ENCODE results near the gene SORT1. TPM values are rescaled to one million over a fixed set of nuclear protein-coding genes. Genes with fewer than 3 reads are reported as not detected.

The SORT1 gene
- total and polyA plus RNA-seq, 12 donors, result 32.8 to 235 (median 119) TPM

GRCh38 chr1:109392037-109392787 lies 5.5 kb downstream of the SORT1 start:
- H3K36me3 ChIP-seq, result no peaks in the 10 kb centered on the region
- H3K9me3 ChIP-seq, result no peaks in the 10 kb centered on the region
- H3K4me1 ChIP-seq, result peaks cover 22 to 97% (median 86%) of the 10 kb centered on the region in 9 donors
- intact Hi-C loops (cut with DNase I), result loop anchor here in 4 of 10 donors (5.0 to 10.0 kb wide), 3 partner anchors 40 to 297 kb away; partner anchors contain the start of gene TMEM167B (in 1 of the 4)
- TF ChIP-seq, protein P1, sequence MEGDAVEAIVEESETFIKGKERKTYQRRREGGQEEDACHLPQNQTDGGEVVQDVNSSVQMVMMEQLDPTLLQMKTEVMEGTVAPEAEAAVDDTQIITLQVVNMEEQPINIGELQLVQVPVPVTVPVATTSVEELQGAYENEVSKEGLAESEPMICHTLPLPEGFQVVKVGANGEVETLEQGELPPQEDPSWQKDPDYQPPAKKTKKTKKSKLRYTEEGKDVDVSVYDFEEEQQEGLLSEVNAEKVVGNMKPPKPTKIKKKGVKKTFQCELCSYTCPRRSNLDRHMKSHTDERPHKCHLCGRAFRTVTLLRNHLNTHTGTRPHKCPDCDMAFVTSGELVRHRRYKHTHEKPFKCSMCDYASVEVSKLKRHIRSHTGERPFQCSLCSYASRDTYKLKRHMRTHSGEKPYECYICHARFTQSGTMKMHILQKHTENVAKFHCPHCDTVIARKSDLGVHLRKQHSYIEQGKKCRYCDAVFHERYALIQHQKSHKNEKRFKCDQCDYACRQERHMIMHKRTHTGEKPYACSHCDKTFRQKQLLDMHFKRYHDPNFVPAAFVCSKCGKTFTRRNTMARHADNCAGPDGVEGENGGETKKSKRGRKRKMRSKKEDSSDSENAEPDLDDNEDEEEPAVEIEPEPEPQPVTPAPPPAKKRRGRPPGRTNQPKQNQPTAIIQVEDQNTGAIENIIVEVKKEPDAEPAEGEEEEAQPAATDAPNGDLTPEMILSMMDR (IDR thresholded peaks at IDR 0.05), result no peak
- peak overlapping the region in 9 of 10 donors; percentile 1 to 42 (median 34) for H3K4me3 ChIP-seq
- peak; percentile 30 to 54 for DNase-seq
- peak overlapping the region; percentile 72 to 96 (median 90) for H3K27ac ChIP-seq
- peak; percentile 44 to 82 (median 65) for ATAC-seq
- peaks cover 0 to 11% (median 0%) of the 10 kb centered on the region in 7 donors for H3K27me3 ChIP-seq
- WGBS, 2 donors, result 32 to 33% methylated on average over 4 of the region's 4 CpGs

GRCh38 chr1:109391626-109392025 lies 6.1 kb downstream of the SORT1 start:
- no peak for ATAC-seq
- TF ChIP-seq, protein P1 (IDR thresholded peaks at IDR 0.05), result no peak
- peaks cover 0 to 8% (median 0%) of the 10 kb centered on the region in 7 donors for H3K27me3 ChIP-seq
- peaks cover 22 to 99% (median 86%) of the 10 kb centered on the region in 9 donors for H3K4me1 ChIP-seq
- no peaks in the 10 kb centered on the region for H3K36me3 ChIP-seq
- intact Hi-C loops (cut with DNase I), result loop anchor here in 4 of 10 donors (5.0 to 10.0 kb wide), 3 partner anchors 39 to 297 kb away; partner anchors contain the start of gene TMEM167B (in 1 of the 4)
- peak overlapping the region; percentile 72 to 96 (median 90) for H3K27ac ChIP-seq
- H3K4me3 ChIP-seq, result peak overlapping the region in 8 of 10 donors; percentile 1 to 42 (median 34)
- H3K9me3 ChIP-seq, result no peaks in the 10 kb centered on the region
- DNase-seq, result no peak

DNA sequence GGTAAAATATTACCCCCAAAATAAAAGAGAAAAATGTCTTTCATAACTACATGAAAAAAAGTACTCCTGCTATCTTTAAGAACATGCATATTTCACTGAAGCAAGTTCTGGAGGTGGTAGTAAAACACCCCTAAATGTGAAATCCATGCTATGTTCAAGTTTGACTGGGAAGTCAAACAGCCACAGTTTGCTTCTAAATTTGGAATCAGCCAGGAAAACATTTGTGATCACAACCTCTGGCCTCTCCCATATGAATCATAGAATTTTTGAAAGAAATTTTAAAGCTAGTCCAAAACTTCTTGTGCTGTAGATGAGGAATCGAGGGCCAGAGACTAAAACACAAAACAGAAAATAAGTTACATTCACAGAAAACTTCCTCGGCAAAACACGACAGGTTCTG lies 6.6 kb downstream of the SORT1 start:
- Histone ChIP-seq H3K4me1 (peaks cover 22 to 99% (median 87%) of the 10 kb centered on the region in 9 donors), H3K9me3 (no peaks in the 10 kb centered on the region), H3K27me3 (peaks cover 0 to 4% (median 0%) of the 10 kb centered on the region in 7 donors), H3K36me3 (no peaks in the 10 kb centered on the region), H3K27ac (peak overlapping the region; percentile 72 to 96 (median 90)), H3K4me3 (peak overlapping the region in 9 of 10 donors; percentile 1 to 42 (median 34))
- WGBS, 2 donors, result 6 to 9% methylated on average over 3 of the region's 3 CpGs
- intact Hi-C loops (cut with DNase I), result loop anchor here in 4 of 10 donors (5.0 to 10.0 kb wide), 3 partner anchors 39 to 296 kb away; partner anchors contain the start of gene TMEM167B (in 1 of the 4)
- TF ChIP-seq, protein P1 (IDR thresholded peaks at IDR 0.05), result no peak
- DNase-seq (no peak), ATAC-seq (peak in 3 of 8 donors; percentile 28 to 37 (median 33))

DNA sequence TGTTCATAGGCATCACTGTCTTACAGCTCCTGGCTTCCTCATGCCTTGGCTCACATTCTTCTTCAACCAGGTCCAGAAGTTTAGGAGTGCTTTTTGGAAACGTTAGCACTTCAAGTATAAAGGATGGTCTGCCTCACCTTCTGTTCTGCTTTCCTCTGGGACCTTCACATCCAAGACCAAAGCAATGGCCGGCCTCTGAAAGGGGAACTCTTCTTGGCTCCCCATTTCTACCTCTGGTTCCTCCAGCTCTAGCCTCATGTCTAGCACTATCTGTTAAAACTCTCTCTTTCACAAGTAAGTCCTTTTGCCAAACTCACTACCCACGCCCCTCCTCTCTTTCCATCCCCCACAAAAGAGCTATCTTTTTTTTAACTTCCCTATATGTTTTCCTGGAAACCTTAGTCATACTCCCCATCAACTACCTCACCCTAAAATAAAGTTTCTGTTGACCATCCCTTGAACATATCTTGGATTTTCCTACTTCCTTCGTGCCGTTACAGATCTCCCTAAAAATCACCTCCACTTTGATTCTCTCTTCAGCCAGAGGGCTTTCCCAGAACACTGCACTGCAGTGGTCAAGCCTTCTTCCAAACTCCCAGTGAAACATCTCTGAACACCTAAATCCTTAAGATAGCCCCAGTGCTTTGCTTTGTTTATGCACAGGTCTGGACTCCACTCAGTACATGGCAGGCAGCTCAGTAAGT lies 7.9 kb downstream of the SORT1 start:
- no peaks in the 10 kb centered on the region for H3K9me3 ChIP-seq
- intact Hi-C loops (cut with DNase I), result loop anchor here in 4 of 10 donors (5.0 to 10.0 kb wide), 3 partner anchors 37 to 295 kb away; partner anchors contain the start of gene TMEM167B (in 1 of the 4)
- no peaks in the 10 kb centered on the region for H3K27me3 ChIP-seq
- H3K4me3 ChIP-seq, result peak overlapping the region in 4 of 10 donors; percentile 6 to 34 (median 20)
- H3K27ac ChIP-seq, result peak overlapping the region; percentile 53 to 96 (median 89)
- H3K36me3 ChIP-seq, result no peaks in the 10 kb centered on the region
- DNase-seq (no peak), ATAC-seq (no peak)
- peaks cover 22 to 99% (median 88%) of the 10 kb centered on the region in 9 donors for H3K4me1 ChIP-seq
- TF ChIP-seq, protein P1 (IDR thresholded peaks at IDR 0.05), result no peak
- 69 to 73% methylated on average over 5 of the region's 5 CpGs for WGBS, 2 donors

Measured in heart right ventricle (tissue), 16 donors.